K562 (cell line): ENCODE measurements around the gene ZDHHC8. TPM values are rescaled to one million over a fixed set of nuclear protein-coding genes. Genes with fewer than 3 reads are reported as not detected.
A peak's percentile ranks its signal among the peaks of the same experiment; 100 is the strongest.

ENCODE experiments used
- ARNT ChIP-seq, 2 experiments: fragments of 450-650 bp; IDR thresholded peaks; 2 replicates each; pipeline ENCODE4 v1.6.1; 2016; ENCODE audit warnings: mild to moderate bottlenecking in 1 of 2
- ASH1L ChIP-seq: fragments of 450-650 bp; IDR thresholded peaks from 2 replicates; pipeline ENCODE4 v1.6.1; 2018; ENCODE audit warnings: borderline replicate concordance, mild to moderate bottlenecking, low read depth; ENCODE audit not compliant: partially characterized antibody
- CBX1 ChIP-seq: sonication (generic); IDR thresholded peaks from 2 replicates; pipeline ENCODE4 v1.6.1; 2016; ENCODE audit warnings: antibody characterized with exemption, low read depth, mild to moderate bottlenecking
- CTCF ChIP-seq, 3 experiments: IDR thresholded peaks in 2 of 3; conservative IDR thresholded peaks in 1 of 3; 2 replicates each; pipeline ENCODE4 v1.5.1; 2011 to 2012; ENCODE audit warnings: low read length in 3 of 3, mild to moderate bottlenecking in 3 of 3, control low read depth in 2 of 3, improper control_type of control experiment in 1 of 3, inconsistent platforms in 1 of 3, low read depth in 1 of 3, mixed read lengths in 1 of 3, moderate library complexity in 1 of 3; ENCODE audit not compliant: insufficient read depth in 2 of 3
- CXXC5 ChIP-seq: fragments of 250-450 bp; sonication (Bioruptor Pico); IDR thresholded peaks from 2 replicates; pipeline ENCODE4 v1.8.0; 2022; ENCODE audit warnings: inconsistent platforms, mild to moderate bottlenecking, moderate library complexity
- ELF4 ChIP-seq: fragments of 450-650 bp; formaldehyde crosslinking; IDR thresholded peaks from 2 replicates; pipeline ENCODE4 v1.4.0; 2022; ENCODE audit warnings: missing genetic modification characterization
- FOSL1 ChIP-seq: fragments of 200-800 bp; sonication (Bioruptor generic); conservative IDR thresholded peaks from 2 replicates; pipeline ENCODE4 v1.6.1; 2016; ENCODE audit warnings: missing genetic modification characterization, missing compliant biosample characterization
- HNRNPLL ChIP-seq: fragments of 200-400 bp; formaldehyde crosslinking; IDR thresholded peaks from 2 replicates; pipeline ENCODE4 v1.6.1; 2017; ENCODE audit warnings: low read length, low read depth, mild to moderate bottlenecking; ENCODE audit not compliant: poor library complexity, severe bottlenecking
- IRF1 ChIP-seq: sonication (generic); formaldehyde crosslinking; IDR thresholded peaks from 2 replicates; pipeline ENCODE4 v1.8.0; 2022; ENCODE audit warnings: missing genetic modification reagents, mild to moderate bottlenecking, borderline replicate concordance
- KDM5B ChIP-seq: fragments of 200-600 bp; sonication (generic); IDR thresholded peaks from 2 replicates; pipeline ENCODE4 v1.6.1; 2012; ENCODE audit warnings: low read depth, mild to moderate bottlenecking, moderate library complexity, low read length, control low read depth, inconsistent platforms; ENCODE audit not compliant: insufficient replicate concordance
- MAX ChIP-seq: sonication (generic); formaldehyde crosslinking; IDR thresholded peaks from 2 replicates; pipeline ENCODE4 v1.9.0; 2022; ENCODE audit warnings: mild to moderate bottlenecking, missing genetic modification reagents
- MEIS2 ChIP-seq: fragments of 450-650 bp; IDR thresholded peaks from 2 replicates; pipeline ENCODE4 v1.6.1; 2014; ENCODE audit warnings: mild to moderate bottlenecking; ENCODE audit not compliant: partially characterized antibody
- NCOR1 ChIP-seq: fragments of 450-650 bp; IDR thresholded peaks from 2 replicates; pipeline ENCODE4 v1.6.1; 2016; ENCODE audit warnings: mild to moderate bottlenecking, moderate library complexity
- PKNOX1 ChIP-seq: fragments of 450-650 bp; IDR thresholded peaks from 2 replicates; pipeline ENCODE4 v1.6.1; 2016
- SREBF1 ChIP-seq: fragments of 150-350 bp; IDR thresholded peaks from 2 replicates; pipeline ENCODE4 v1.6.1; 2014; ENCODE audit warnings: antibody characterized with exemption, low read depth, low read length, borderline replicate concordance
- THRB ChIP-seq: fragments of 450-650 bp; formaldehyde crosslinking; conservative IDR thresholded peaks from 2 replicates; pipeline ENCODE4 v1.4.0; 2022; ENCODE audit warnings: mild to moderate bottlenecking, missing genetic modification characterization
- ZBTB5 ChIP-seq: fragments of 450-650 bp; IDR thresholded peaks from 2 replicates; pipeline ENCODE4 v1.6.1; 2017; ENCODE audit warnings: antibody characterized with exemption
- ZNF431 ChIP-seq: sonication (generic); formaldehyde crosslinking; IDR thresholded peaks from 2 replicates; pipeline ENCODE4 v1.8.0; 2022; ENCODE audit warnings: mild to moderate bottlenecking, missing genetic modification reagents
- ZNF699 ChIP-seq: fragments of 250-450 bp; sonication (Bioruptor Pico); IDR thresholded peaks from 2 replicates; pipeline ENCODE4 v1.8.0; 2021; ENCODE audit warnings: mild to moderate bottlenecking, moderate library complexity; ENCODE audit not compliant: insufficient replicate concordance
- ZNF79 ChIP-seq: fragments of 250-450 bp; sonication (Bioruptor Pico); IDR thresholded peaks from 2 replicates; pipeline ENCODE4 v1.4.0; 2020; ENCODE audit warnings: low read depth, mild to moderate bottlenecking, moderate library complexity
- polyA plus RNA-seq, 8 experiments: library from polyadenylated mRNA; depleted of rRNA in 4 of 8; stranded (reverse) in 5 of 8; unstranded in 3 of 8; fragments of >200 nt; fragmentation: Nextera tagmentation in 2 of 8; fragmentation: Illumina TruSeq in 1 of 8; extraction: Ambion mirVana in 2 of 8; extraction: Trizol in 1 of 8; gene quantifications; 2 replicates each; pipeline versions ENCODE4 v1.2.1 to v1.2.3, GENCODE V29; 2011 to 2014; ENCODE audit warnings: inconsistent platforms in 1 of 8, missing spikeins in 1 of 8
- total RNA-seq, 7 experiments: library from RNA; depleted of rRNA in 6 of 7; stranded (reverse); fragments of >200 nt in 6 of 7; fragmentation: Illumina TruSeq in 2 of 7; extraction: Trizol in 2 of 7; gene quantifications; 2 replicates each; pipeline versions ENCODE4 v1.2.1 to v1.2.3, GENCODE V29; 2011 to 2021; ENCODE audit warnings: low replicate concordance in 1 of 7

Gene ZDHHC8
- total and polyA plus RNA-seq, 9 of the 15 experiments (the other 6 are each of a cell fraction or from before 2014, with no cell fraction given) = 0.04 to 109 (median 16.4) TPM

GRCh38 chr22:20083157-20083890 lies 48.3 kb upstream of the ZDHHC8 start (continued):
- TF ChIP-seq ZBTB5 (no peak), PKNOX1 (no peak), HNRNPLL (peak; percentile 21), ELF4 (CRISPR knock-in tag) (peak; percentile 51; the same call in 1 of the 2 replicates), SREBF1 (no peak), IRF1 (no peak), ARNT (IDR thresholded peaks at IDR 0.05) (no peak), FOSL1 (no peak), NCOR1 (no peak), KDM5B (no peak), ZNF79 (CRISPR knock-in tag) (no peak), ZNF431 (CRISPR knock-in tag) (no peak), CXXC5 (peak; percentile 38; the same call in 1 of the 2 replicates), THRB (CRISPR knock-in tag) (0 out of 2 replicates have a peak, but pooled peaks have one; percentile 47), MEIS2 (no peak), CBX1 (no peak), ASH1L (no peak), CTCF (IDR thresholded peaks at IDR 0.05 in 2 of 3, conservative IDR thresholded peaks at IDR 0.05 in 1 of 3; ENCODE audit: insufficient read depth in 2 of 3, low read depth in 1 of 3, low read length in 3 of 3) (0 out of 6 replicates have a peak, but pooled peaks of 1 of the 3 experiments have one; percentile 35), ZNF699 (CRISPR knock-in tag) (no peak), MAX (CRISPR knock-in tag) (no peak)
